Measurements from ENCODE around the gene ST7. TPM values are rescaled to one million over a fixed set of nuclear protein-coding genes. Genes with fewer than 3 reads are reported as not detected.
A peak's percentile ranks its signal among the peaks of the same experiment; 100 is the strongest.

ST7 gene
- total and polyA plus RNA-seq, 8 donors = 7.5 to 49.0 (median 16.1) TPM

GRCh38 chr7:117018713-117019112, 65.4 kb downstream of the ST7 start:
- H3K4me1 ChIP-seq = peaks cover 0 to 48% (median 26%) of the 10 kb centered on the region in 4 donors
- H3K9me3 ChIP-seq = no peaks in the 10 kb centered on the region
- DNase-seq = no peak
- WGBS, 5 donors = 79 to 94% (median 81%) methylated on average over 1 of the region's 1 CpG
- H3K4me3 ChIP-seq = no peak overlapping the region
- H3K36me3 ChIP-seq = no peaks in the 10 kb centered on the region
- H3K27ac ChIP-seq = no peak overlapping the region
- no peak for TF ChIP-seq POLR2AphosphoS5 (IDR thresholded peaks at IDR 0.05)
- no peak for TF ChIP-seq EP300 (IDR thresholded peaks at IDR 0.05)
- no peak for TF ChIP-seq POLR2A (IDR thresholded peaks at IDR 0.05)
- TF ChIP-seq CTCF (IDR thresholded peaks at IDR 0.05) = no peak
- intact Hi-C loops (cut with DNase I; ENCODE audit: low total_unique reads) = no loop called here
- H3K27me3 ChIP-seq = no peaks in the 10 kb centered on the region

DNA sequence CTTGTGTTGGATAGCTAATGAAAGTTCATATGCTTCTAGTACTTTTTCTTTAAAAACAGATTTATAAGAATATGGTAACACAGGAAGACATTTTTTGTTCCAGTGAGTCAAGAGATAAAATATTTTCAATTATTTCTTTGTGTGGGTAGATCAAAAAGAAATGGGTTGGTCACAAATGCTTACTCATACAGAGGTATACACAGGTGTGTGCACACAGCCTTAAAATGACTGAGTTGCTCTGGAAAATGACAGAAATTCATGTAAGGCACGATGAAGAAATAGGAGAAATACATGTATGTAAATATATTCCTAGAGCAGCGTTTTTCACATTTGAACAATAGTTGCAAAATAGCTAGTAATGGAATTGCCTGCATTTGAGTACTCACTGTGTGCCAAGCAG, 66.0 kb downstream of the ST7 start:
- Histone ChIP-seq H3K4me3 (no peak overlapping the region), H3K4me1 (peaks cover 0 to 44% (median 24%) of the 10 kb centered on the region in 4 donors), H3K27me3 (no peaks in the 10 kb centered on the region), H3K9me3 (no peaks in the 10 kb centered on the region), H3K27ac (no peak overlapping the region), H3K36me3 (no peaks in the 10 kb centered on the region)
- TF ChIP-seq POLR2A (IDR thresholded peaks at IDR 0.05) = no peak
- TF ChIP-seq EP300 (IDR thresholded peaks at IDR 0.05) = no peak
- TF ChIP-seq CTCF (IDR thresholded peaks at IDR 0.05) = no peak
- no peak for TF ChIP-seq POLR2AphosphoS5 (IDR thresholded peaks at IDR 0.05)
- DNase-seq = no peak
- 60 to 77% (median 65%) methylated on average over 2 of the region's 2 CpGs for WGBS, 5 donors
- intact Hi-C loops (cut with DNase I; ENCODE audit: low total_unique reads) = no loop called here

GRCh38 chr7:117019786-117020590, 66.7 kb downstream of the ST7 start:
- intact Hi-C loops (cut with DNase I; ENCODE audit: low total_unique reads) = no loop called here
- H3K4me1 ChIP-seq = peaks cover 0 to 37% (median 21%) of the 10 kb centered on the region in 4 donors
- H3K27me3 ChIP-seq = no peaks in the 10 kb centered on the region
- H3K36me3 ChIP-seq = no peaks in the 10 kb centered on the region
- DNase-seq = peak; percentile 38 to 95
- peak overlapping the region; percentile 20 to 34 (median 27) for H3K4me3 ChIP-seq
- WGBS, 5 donors = 35 to 46% (median 36%) methylated on average over 17 to 18 of the region's 18 CpGs
- H3K27ac ChIP-seq = peak overlapping the region; percentile 20 to 54 (median 38)
- H3K9me3 ChIP-seq = no peaks in the 10 kb centered on the region
- TF ChIP-seq POLR2A (IDR thresholded peaks at IDR 0.05) (no peak), EP300 (IDR thresholded peaks at IDR 0.05) (no peak), POLR2AphosphoS5 (IDR thresholded peaks at IDR 0.05) (peak in 1 of 3 donors; percentile 25)

GRCh38 chr7:117020591-117020973, 67.3 kb downstream of the ST7 start:
- Histone ChIP-seq H3K27me3 (no peaks in the 10 kb centered on the region), H3K27ac (peak overlapping the region in 3 of 5 donors; percentile 38 to 54 (median 41)), H3K9me3 (no peaks in the 10 kb centered on the region), H3K4me3 (peak overlapping the region; percentile 20 to 34 (median 27)), H3K36me3 (no peaks in the 10 kb centered on the region), H3K4me1 (peaks cover 0 to 35% (median 19%) of the 10 kb centered on the region in 4 donors)
- TF ChIP-seq POLR2A (IDR thresholded peaks at IDR 0.05) = no peak
- no peak for TF ChIP-seq CTCF (IDR thresholded peaks at IDR 0.05)
- no peak for TF ChIP-seq POLR2AphosphoS5 (IDR thresholded peaks at IDR 0.05)
- TF ChIP-seq EP300 (IDR thresholded peaks at IDR 0.05) = no peak
- intact Hi-C loops (cut with DNase I; ENCODE audit: low total_unique reads) = no loop called here
- no peak for DNase-seq
- 66 to 75% (median 68%) methylated on average over 1 of the region's 1 CpG for WGBS, 5 donors

DNA sequence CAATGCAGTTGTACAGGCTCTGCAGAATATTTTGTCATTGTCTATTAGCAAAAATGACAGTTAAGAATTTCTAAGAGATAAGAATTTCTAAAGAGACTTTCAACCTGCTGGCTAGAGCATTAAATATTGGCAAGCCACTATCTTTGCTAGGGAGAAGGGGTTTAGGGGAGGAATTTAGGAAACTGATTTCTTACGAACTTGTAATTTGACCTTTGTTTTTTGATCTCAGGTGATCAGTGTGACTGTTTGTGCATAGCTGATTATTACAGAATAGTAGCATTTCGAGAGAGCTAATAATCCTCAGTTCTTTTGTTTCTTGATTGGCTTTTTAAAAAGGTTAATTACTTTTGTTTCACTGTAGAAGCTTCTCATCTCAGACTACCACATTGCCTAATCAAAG, 68.1 kb downstream of the ST7 start:
- Histone ChIP-seq H3K4me1 (peaks cover 0 to 38% (median 21%) of the 10 kb centered on the region in 4 donors), H3K9me3 (no peaks in the 10 kb centered on the region), H3K4me3 (no peak overlapping the region), H3K27me3 (no peaks in the 10 kb centered on the region), H3K36me3 (no peaks in the 10 kb centered on the region), H3K27ac (no peak overlapping the region)
- DNase-seq = no peak
- TF ChIP-seq EP300 (IDR thresholded peaks at IDR 0.05) = no peak
- no peak for TF ChIP-seq POLR2A (IDR thresholded peaks at IDR 0.05)
- TF ChIP-seq POLR2AphosphoS5 (IDR thresholded peaks at IDR 0.05) = no peak
- no peak for TF ChIP-seq CTCF (IDR thresholded peaks at IDR 0.05)
- intact Hi-C loops (cut with DNase I; ENCODE audit: low total_unique reads) = no loop called here
- WGBS, 5 donors = 58 to 75% (median 59%) methylated on average over 2 of the region's 2 CpGs
